ENCODE data around the gene MCM9.
A peak's percentile ranks its signal among the peaks of the same experiment; 100 is the strongest.

MCM9 gene

DNA sequence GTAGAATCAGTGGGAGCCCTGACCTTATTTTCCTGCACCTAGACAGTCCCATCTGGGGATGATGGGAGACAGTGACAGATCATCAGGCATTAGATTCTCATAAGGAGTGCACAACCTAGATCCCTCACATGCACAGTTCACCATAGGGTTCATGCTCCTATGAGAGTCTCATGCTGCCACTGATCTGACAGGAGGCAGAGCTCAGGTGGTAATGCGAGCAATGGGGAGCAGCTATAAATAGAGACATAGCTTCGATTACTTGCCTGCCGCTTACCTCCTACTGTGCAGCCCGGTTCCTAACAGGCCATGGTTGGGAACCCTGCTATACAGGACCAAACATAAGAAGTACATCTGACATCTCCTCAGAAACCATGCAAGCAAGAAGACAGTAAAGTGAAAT, 72.5 kb downstream of the MCM9 start:
- ChIA-PET POLR2A (no interaction called here), CTCF (no interaction called here)
- H3K27ac ChIP-seq (ENCODE audit: insufficient read depth in 1 of 2, low read depth in 1 of 2, low read length in 2 of 2, poor library complexity in 1 of 2, severe bottlenecking in 2 of 2): no peak overlapping the region
- H3K4me1 ChIP-seq (ENCODE audit: control extremely low read depth in 1 of 4, control insufficient read depth in 4 of 4, insufficient read depth in 4 of 4, low read length in 3 of 4): peaks cover 4 to 23% (median 13%) of the 10 kb centered on the region in 4 experiments
- peaks cover 0 to 34% (median 11%) of the 10 kb centered on the region in 5 experiments for H3K9me3 ChIP-seq (ENCODE audit: control extremely low read depth in 1 of 5, control insufficient read depth in 4 of 5, insufficient read depth in 2 of 5, low read depth in 1 of 5, low read length in 4 of 5)
- no peak for DNase-seq
- peaks cover 0 to 23% (median 11%) of the 10 kb centered on the region in 4 experiments for H3K36me3 ChIP-seq (ENCODE audit: control insufficient read depth in 4 of 4, insufficient read depth in 4 of 4, low read length in 3 of 4)
- no peaks in the 10 kb centered on the region for H3K27me3 ChIP-seq (replicated peaks in 2 of 5; ENCODE audit: control insufficient read depth in 4 of 5, insufficient read depth in 5 of 5, low read length in 4 of 5)
- 100% methylated on average over 2 of the region's 4 CpGs for WGBS (ENCODE audit: insufficient coverage)
- no peak overlapping the region for H3K4me3 ChIP-seq (ENCODE audit: control insufficient read depth in 1 of 7, extremely low read depth in 1 of 7, insufficient read depth in 4 of 7, low read depth in 2 of 7, low read length in 6 of 7)

DNA sequence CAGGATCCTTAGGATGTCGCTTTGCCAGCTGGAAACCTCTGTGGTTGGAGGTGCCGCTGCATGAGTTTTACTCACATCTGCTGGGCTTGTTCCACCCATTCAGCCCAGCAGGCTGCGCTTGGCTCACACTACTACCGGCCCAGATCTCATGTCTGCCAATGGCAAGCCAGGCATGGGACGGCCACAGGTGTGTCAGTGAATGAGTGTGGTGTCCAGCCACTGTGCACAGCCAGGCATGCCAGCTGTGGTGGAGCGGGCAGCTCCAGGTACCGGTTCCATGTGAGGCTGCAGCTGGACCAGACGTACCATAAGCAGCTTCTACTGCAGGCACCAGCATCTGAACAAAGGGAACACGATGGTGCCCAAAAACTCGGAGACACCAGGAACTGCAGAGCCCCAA, 74.1 kb downstream of the MCM9 start:
- peaks cover 0 to 23% (median 11%) of the 10 kb centered on the region in 5 experiments for H3K9me3 ChIP-seq (ENCODE audit: control extremely low read depth in 1 of 5, control insufficient read depth in 4 of 5, insufficient read depth in 2 of 5, low read depth in 1 of 5, low read length in 4 of 5)
- ChIA-PET CTCF (interaction anchor here (1.4 kb wide), 1 partner anchor 9 kb away, joined by 3 read pairs; no protein-coding TSS in a partner anchor), POLR2A (no interaction called here)
- no peak for DNase-seq
- no peak overlapping the region for H3K4me3 ChIP-seq (ENCODE audit: control insufficient read depth in 1 of 7, extremely low read depth in 1 of 7, insufficient read depth in 4 of 7, low read depth in 2 of 7, low read length in 6 of 7)
- no peak overlapping the region for H3K27ac ChIP-seq (ENCODE audit: insufficient read depth in 1 of 2, low read depth in 1 of 2, low read length in 2 of 2, poor library complexity in 1 of 2, severe bottlenecking in 2 of 2)
- WGBS (ENCODE audit: insufficient coverage): 99% methylated on average over 8 of the region's 10 CpGs
- no peaks in the 10 kb centered on the region for H3K27me3 ChIP-seq (replicated peaks in 2 of 5; ENCODE audit: control insufficient read depth in 4 of 5, insufficient read depth in 5 of 5, low read length in 4 of 5)
- peaks cover 0 to 21% (median 16%) of the 10 kb centered on the region in 4 experiments for H3K36me3 ChIP-seq (ENCODE audit: control insufficient read depth in 4 of 4, insufficient read depth in 4 of 4, low read length in 3 of 4)
- peaks cover 4 to 23% (median 13%) of the 10 kb centered on the region in 4 experiments for H3K4me1 ChIP-seq (ENCODE audit: control extremely low read depth in 1 of 4, control insufficient read depth in 4 of 4, insufficient read depth in 4 of 4, low read length in 3 of 4)

DNA sequence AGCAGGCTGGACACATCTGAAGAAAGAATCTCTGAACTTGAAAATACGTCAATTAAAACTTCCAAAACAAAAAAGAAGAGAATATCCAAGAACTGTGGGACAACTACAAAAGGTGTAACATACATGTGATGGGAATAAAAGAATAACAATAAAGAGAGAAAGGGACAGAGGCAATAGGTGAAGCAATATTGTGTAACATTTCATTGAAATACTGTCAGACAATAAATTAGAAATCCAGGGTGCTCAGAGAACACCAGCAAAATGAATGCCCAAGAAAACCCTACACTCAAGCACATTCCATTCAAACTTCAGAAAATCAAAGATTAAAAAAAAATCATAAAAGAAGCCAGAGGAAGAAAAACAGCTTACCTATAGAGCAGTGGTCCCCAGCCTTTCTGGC, 74.6 kb downstream of the MCM9 start:
- Histone ChIP-seq H3K4me3 (ENCODE audit: control insufficient read depth in 1 of 7, extremely low read depth in 1 of 7, insufficient read depth in 4 of 7, low read depth in 2 of 7, low read length in 6 of 7) (no peak overlapping the region), H3K27me3 (replicated peaks in 2 of 5; ENCODE audit: control insufficient read depth in 4 of 5, insufficient read depth in 5 of 5, low read length in 4 of 5) (no peaks in the 10 kb centered on the region), H3K9me3 (ENCODE audit: control extremely low read depth in 1 of 5, control insufficient read depth in 4 of 5, insufficient read depth in 2 of 5, low read depth in 1 of 5, low read length in 4 of 5) (peaks cover 0 to 22% (median 11%) of the 10 kb centered on the region in 5 experiments), H3K4me1 (ENCODE audit: control extremely low read depth in 1 of 4, control insufficient read depth in 4 of 4, insufficient read depth in 4 of 4, low read length in 3 of 4) (peaks cover 4 to 22% (median 13%) of the 10 kb centered on the region in 4 experiments), H3K27ac (ENCODE audit: insufficient read depth in 1 of 2, low read depth in 1 of 2, low read length in 2 of 2, poor library complexity in 1 of 2, severe bottlenecking in 2 of 2) (no peak overlapping the region), H3K36me3 (ENCODE audit: control insufficient read depth in 4 of 4, insufficient read depth in 4 of 4, low read length in 3 of 4) (peaks cover 0 to 21% (median 16%) of the 10 kb centered on the region in 4 experiments)
- POLR2A ChIA-PET: no interaction called here
- no peak for DNase-seq
- no CpG with 5 or more reads among the region's 1 CpG for WGBS (ENCODE audit: insufficient coverage)
- CTCF ChIA-PET: interaction anchor here (1.4 kb wide), 1 partner anchor 10 kb away, joined by 3 read pairs; no protein-coding TSS in a partner anchor

DNA sequence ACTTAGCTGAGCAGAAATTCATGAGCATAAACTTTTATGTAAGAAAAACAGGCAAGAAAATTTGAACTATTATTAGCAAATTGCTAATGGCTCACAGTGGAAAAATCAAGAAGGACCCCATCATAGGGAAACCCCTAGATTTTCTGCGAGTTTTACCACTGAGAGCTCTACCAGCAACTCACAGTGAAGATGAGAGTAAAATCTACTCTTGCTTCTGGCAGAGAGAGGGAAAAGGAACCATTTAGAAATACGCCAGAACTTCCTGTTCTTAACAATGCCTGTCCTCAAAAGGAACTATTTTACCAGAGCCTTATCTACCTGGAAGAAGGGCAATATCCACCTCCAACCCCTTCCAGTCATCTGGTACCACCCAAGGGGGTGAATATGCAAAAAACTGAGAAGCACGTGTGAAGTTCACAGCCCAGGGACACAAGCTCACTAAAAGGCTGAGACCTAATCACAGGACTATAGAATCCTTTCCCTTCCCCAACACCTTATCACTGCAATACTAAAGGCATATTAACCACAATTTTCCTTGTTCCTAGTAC, 75.4 kb downstream of the MCM9 start:
- no peak overlapping the region for H3K4me3 ChIP-seq (ENCODE audit: control insufficient read depth in 1 of 7, extremely low read depth in 1 of 7, insufficient read depth in 4 of 7, low read depth in 2 of 7, low read length in 6 of 7)
- 83% methylated on average over 2 of the region's 3 CpGs for WGBS (ENCODE audit: insufficient coverage)
- H3K9me3 ChIP-seq (ENCODE audit: control extremely low read depth in 1 of 5, control insufficient read depth in 4 of 5, insufficient read depth in 2 of 5, low read depth in 1 of 5, low read length in 4 of 5): peaks cover 0 to 22% (median 11%) of the 10 kb centered on the region in 5 experiments
- no peak overlapping the region for H3K27ac ChIP-seq (ENCODE audit: insufficient read depth in 1 of 2, low read depth in 1 of 2, low read length in 2 of 2, poor library complexity in 1 of 2, severe bottlenecking in 2 of 2)
- ChIA-PET POLR2A (no interaction called here), CTCF (interaction anchor here (0.9 to 1.1 kb wide), 2 partner anchors 34 to 59 kb away, joined by 3 read pairs; no protein-coding TSS in a partner anchor)
- no peaks in the 10 kb centered on the region for H3K27me3 ChIP-seq (replicated peaks in 2 of 5; ENCODE audit: control insufficient read depth in 4 of 5, insufficient read depth in 5 of 5, low read length in 4 of 5)
- peaks cover 3 to 14% (median 9%) of the 10 kb centered on the region in 4 experiments for H3K4me1 ChIP-seq (ENCODE audit: control extremely low read depth in 1 of 4, control insufficient read depth in 4 of 4, insufficient read depth in 4 of 4, low read length in 3 of 4)
- DNase-seq: peak in 1 of 3 donors; percentile 12
- H3K36me3 ChIP-seq (ENCODE audit: control insufficient read depth in 4 of 4, insufficient read depth in 4 of 4, low read length in 3 of 4): peaks cover 0 to 21% (median 16%) of the 10 kb centered on the region in 4 experiments

DNA sequence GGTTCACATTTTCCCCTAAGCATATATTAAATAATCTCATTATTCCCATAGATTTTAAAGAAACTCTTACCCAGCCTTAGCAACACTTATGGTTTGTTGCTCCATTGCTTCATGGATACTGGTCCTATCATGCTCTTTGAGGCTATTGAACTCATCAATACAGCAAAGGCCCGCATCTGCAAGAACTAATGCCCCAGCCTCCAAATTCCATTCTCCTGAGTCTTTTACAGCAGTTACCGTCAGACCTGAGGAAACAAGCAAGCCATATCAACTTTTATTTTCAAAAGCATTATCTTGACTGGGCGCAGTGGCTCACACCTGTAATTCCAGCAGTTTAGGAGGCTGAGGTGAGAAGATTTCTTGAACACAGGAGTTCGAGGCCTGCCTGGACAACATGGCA, 78.7 kb downstream of the MCM9 start:
- Histone ChIP-seq H3K27me3 (replicated peaks in 2 of 5; ENCODE audit: control insufficient read depth in 4 of 5, insufficient read depth in 5 of 5, low read length in 4 of 5) (no peaks in the 10 kb centered on the region), H3K4me1 (ENCODE audit: control extremely low read depth in 1 of 4, control insufficient read depth in 4 of 4, insufficient read depth in 4 of 4, low read length in 3 of 4) (peaks cover 0 to 7% (median 1%) of the 10 kb centered on the region in 4 experiments), H3K4me3 (ENCODE audit: control insufficient read depth in 1 of 7, extremely low read depth in 1 of 7, insufficient read depth in 4 of 7, low read depth in 2 of 7, low read length in 6 of 7) (no peak overlapping the region), H3K9me3 (ENCODE audit: control extremely low read depth in 1 of 5, control insufficient read depth in 4 of 5, insufficient read depth in 2 of 5, low read depth in 1 of 5, low read length in 4 of 5) (peaks cover 0 to 9% (median 6%) of the 10 kb centered on the region in 5 experiments), H3K27ac (ENCODE audit: insufficient read depth in 1 of 2, low read depth in 1 of 2, low read length in 2 of 2, poor library complexity in 1 of 2, severe bottlenecking in 2 of 2) (no peak overlapping the region), H3K36me3 (ENCODE audit: control insufficient read depth in 4 of 4, insufficient read depth in 4 of 4, low read length in 3 of 4) (peaks cover 0 to 16% (median 12%) of the 10 kb centered on the region in 4 experiments)
- POLR2A ChIA-PET: no interaction called here
- no peak for DNase-seq
- WGBS (ENCODE audit: insufficient coverage): 100% methylated on average over 3 of the region's 4 CpGs
- CTCF ChIA-PET: interaction anchor here (0.7 to 1.4 kb wide), 2 partner anchors 9 to 11 kb away, joined by 3 to 5 read pairs; no protein-coding TSS in a partner anchor

DNA sequence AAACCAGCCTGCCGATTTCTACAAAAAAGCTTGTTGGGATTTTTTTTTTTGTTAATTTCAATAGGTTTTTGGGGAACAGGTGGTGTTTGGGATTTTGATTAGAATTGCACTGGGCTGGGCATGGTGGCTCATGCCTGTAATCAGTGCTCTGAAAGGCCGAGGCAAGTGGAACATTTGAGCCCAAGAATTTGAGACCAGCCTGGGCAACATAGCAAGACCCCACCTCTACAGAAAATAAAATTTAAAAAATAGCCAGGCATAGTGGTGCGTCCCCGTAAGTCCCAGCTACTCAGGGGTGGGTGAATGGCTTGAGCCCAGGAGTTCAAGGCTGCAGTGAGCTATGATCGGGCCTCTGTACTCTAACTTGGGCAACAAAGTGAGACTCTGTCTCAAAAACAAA, 81.6 kb downstream of the MCM9 start:
- Histone ChIP-seq H3K9me3 (ENCODE audit: control extremely low read depth in 1 of 5, control insufficient read depth in 4 of 5, insufficient read depth in 2 of 5, low read depth in 1 of 5, low read length in 4 of 5) (no peaks in the 10 kb centered on the region), H3K27ac (ENCODE audit: insufficient read depth in 1 of 2, low read depth in 1 of 2, low read length in 2 of 2, poor library complexity in 1 of 2, severe bottlenecking in 2 of 2) (no peak overlapping the region), H3K27me3 (replicated peaks in 2 of 5; ENCODE audit: control insufficient read depth in 4 of 5, insufficient read depth in 5 of 5, low read length in 4 of 5) (no peaks in the 10 kb centered on the region), H3K36me3 (ENCODE audit: control insufficient read depth in 4 of 4, insufficient read depth in 4 of 4, low read length in 3 of 4) (peaks cover 0 to 13% (median 5%) of the 10 kb centered on the region in 4 experiments), H3K4me3 (ENCODE audit: control insufficient read depth in 1 of 7, extremely low read depth in 1 of 7, insufficient read depth in 4 of 7, low read depth in 2 of 7, low read length in 6 of 7) (no peak overlapping the region), H3K4me1 (ENCODE audit: control extremely low read depth in 1 of 4, control insufficient read depth in 4 of 4, insufficient read depth in 4 of 4, low read length in 3 of 4) (no peaks in the 10 kb centered on the region)
- WGBS (ENCODE audit: insufficient coverage): 95% methylated on average over 4 of the region's 5 CpGs
- no peak for DNase-seq
- CTCF ChIA-PET: no interaction called here
- POLR2A ChIA-PET: no interaction called here

DNA sequence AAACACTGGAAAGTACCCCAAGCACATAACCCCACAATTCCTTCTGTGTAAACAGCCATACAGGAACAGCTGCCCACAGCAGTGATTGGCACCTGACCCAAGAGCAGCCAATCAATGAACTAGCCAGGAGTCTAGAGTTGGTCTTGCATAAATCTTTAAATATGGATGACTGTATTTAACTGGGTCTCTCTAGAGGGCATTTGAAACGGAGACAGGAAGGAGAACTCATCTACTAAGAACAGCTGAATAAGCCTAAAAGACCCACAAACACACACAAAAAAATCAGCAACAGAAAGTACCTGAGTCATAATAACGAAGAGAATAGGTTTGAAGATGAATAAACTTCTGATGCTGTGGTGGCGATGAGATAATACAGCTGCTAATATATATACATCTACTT, 90.0 kb downstream of the MCM9 start:
- Histone ChIP-seq H3K27me3 (replicated peaks in 2 of 5; ENCODE audit: control insufficient read depth in 4 of 5, insufficient read depth in 5 of 5, low read length in 4 of 5) (no peaks in the 10 kb centered on the region), H3K4me3 (ENCODE audit: control insufficient read depth in 1 of 7, extremely low read depth in 1 of 7, insufficient read depth in 4 of 7, low read depth in 2 of 7, low read length in 6 of 7) (no peak overlapping the region), H3K9me3 (ENCODE audit: control extremely low read depth in 1 of 5, control insufficient read depth in 4 of 5, insufficient read depth in 2 of 5, low read depth in 1 of 5, low read length in 4 of 5) (peaks cover 0 to 13% (median 9%) of the 10 kb centered on the region in 5 experiments), H3K36me3 (ENCODE audit: control insufficient read depth in 4 of 4, insufficient read depth in 4 of 4, low read length in 3 of 4) (peaks cover 0 to 8% (median 4%) of the 10 kb centered on the region in 4 experiments), H3K27ac (ENCODE audit: insufficient read depth in 1 of 2, low read depth in 1 of 2, low read length in 2 of 2, poor library complexity in 1 of 2, severe bottlenecking in 2 of 2) (no peak overlapping the region), H3K4me1 (ENCODE audit: control extremely low read depth in 1 of 4, control insufficient read depth in 4 of 4, insufficient read depth in 4 of 4, low read length in 3 of 4) (no peaks in the 10 kb centered on the region)
- DNase-seq: no peak
- POLR2A ChIA-PET: no interaction called here
- WGBS (ENCODE audit: insufficient coverage): no CpG with 5 or more reads among the region's 3 CpGs
- CTCF ChIA-PET: interaction anchor here (0.6 to 2.4 kb wide), 4 partner anchors 11 to 1546 kb away, joined by 3 to 5 read pairs (median 3); no protein-coding TSS in a partner anchor
